ENCODE data around the gene AFAP1. TPM values are rescaled to one million over a fixed set of nuclear protein-coding genes. Genes with fewer than 3 reads are reported as not detected.

Gene AFAP1
- total and polyA plus RNA-seq, 2 donors (not counting 1 experiment from before 2014, with no cell fraction given): 0.03 to 0.44 TPM

DNA sequence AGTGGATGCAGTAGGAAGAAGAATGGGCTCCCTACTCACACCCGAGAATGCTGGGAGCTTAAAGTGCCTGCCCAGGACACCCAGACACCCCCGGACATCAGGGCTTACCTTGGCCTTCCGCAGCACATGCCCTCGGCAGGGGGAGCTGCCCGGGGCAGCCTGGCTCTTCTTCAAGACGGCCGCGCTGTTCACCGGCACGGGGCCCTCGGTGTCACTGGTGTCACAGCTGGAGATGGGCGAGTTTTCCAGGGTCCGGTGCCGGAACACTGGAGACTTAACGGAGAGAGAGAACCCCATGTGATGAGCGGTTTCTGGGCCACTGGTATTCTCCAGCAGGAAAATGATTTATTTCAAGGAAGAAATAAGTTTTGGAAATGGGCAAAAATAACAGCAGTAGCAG lies 170.9 kb downstream of the AFAP1 start:
- Histone ChIP-seq H3K79me2 (ENCODE audit: control insufficient read depth, insufficient read depth, low read length) (no peaks in the 10 kb centered on the region), H3K4me3 (ENCODE audit: control extremely low read depth in 1 of 5, extremely low read depth in 1 of 5, insufficient read depth in 1 of 5, low read depth in 2 of 5, low read length in 4 of 5) (no peak overlapping the region), H3K4me1 (ENCODE audit: control insufficient read depth in 2 of 2, insufficient read depth in 2 of 2, low read length in 2 of 2) (no peaks in the 10 kb centered on the region), H3K9ac (ENCODE audit: low read length) (no peak overlapping the region), H4K20me1 (ENCODE audit: control insufficient read depth, insufficient read depth, low read length, poor library complexity, severe bottlenecking) (no peaks in the 10 kb centered on the region), H3K27me3 (replicated peaks in 1 of 4; ENCODE audit: control extremely low read depth in 1 of 4, control insufficient read depth in 3 of 4, insufficient read depth in 4 of 4, low read length in 3 of 4) (no peaks in the 10 kb centered on the region), H2AFZ (ENCODE audit: insufficient read depth, low read depth, low read length, poor library complexity, severe bottlenecking) (no peak overlapping the region), H3K27ac (ENCODE audit: low read length in 2 of 2) (no peak overlapping the region), H3K9me3 (ENCODE audit: control extremely low read depth in 1 of 3, control insufficient read depth in 2 of 3, insufficient read depth in 1 of 3, low read length in 2 of 3) (no peaks in the 10 kb centered on the region), H3K36me3 (replicated peaks in 1 of 2; ENCODE audit: control extremely low read depth in 1 of 2, control insufficient read depth in 1 of 2, extremely low read depth in 1 of 2, insufficient read depth in 2 of 2, low read length in 1 of 2) (no peaks in the 10 kb centered on the region), H3K4me2 (replicated peaks; ENCODE audit: low read depth, low read length, poor library complexity, severe bottlenecking) (no peak overlapping the region)
- DNase-seq (no peak), ATAC-seq (ENCODE audit: low read depth) (no peak)
- Mint-ChIP-seq H3K27me3 (peaks cover 13% of the 10 kb centered on the region), H3K27ac (no peak overlapping the region), H3K4me1 (no peaks in the 10 kb centered on the region), H3K9me3 (ENCODE audit: insufficient read depth) (no peaks in the 10 kb centered on the region), H3K4me3 (no peak overlapping the region)
- WGBS (ENCODE audit: insufficient coverage): 86% methylated on average over 13 of the region's 16 CpGs
- CTCF ChIA-PET: interaction anchor here (1.2 kb wide), 1 partner anchor 11 kb away, joined by 3 read pairs; no protein-coding TSS in a partner anchor
- TF ChIP-seq, protein P1, sequence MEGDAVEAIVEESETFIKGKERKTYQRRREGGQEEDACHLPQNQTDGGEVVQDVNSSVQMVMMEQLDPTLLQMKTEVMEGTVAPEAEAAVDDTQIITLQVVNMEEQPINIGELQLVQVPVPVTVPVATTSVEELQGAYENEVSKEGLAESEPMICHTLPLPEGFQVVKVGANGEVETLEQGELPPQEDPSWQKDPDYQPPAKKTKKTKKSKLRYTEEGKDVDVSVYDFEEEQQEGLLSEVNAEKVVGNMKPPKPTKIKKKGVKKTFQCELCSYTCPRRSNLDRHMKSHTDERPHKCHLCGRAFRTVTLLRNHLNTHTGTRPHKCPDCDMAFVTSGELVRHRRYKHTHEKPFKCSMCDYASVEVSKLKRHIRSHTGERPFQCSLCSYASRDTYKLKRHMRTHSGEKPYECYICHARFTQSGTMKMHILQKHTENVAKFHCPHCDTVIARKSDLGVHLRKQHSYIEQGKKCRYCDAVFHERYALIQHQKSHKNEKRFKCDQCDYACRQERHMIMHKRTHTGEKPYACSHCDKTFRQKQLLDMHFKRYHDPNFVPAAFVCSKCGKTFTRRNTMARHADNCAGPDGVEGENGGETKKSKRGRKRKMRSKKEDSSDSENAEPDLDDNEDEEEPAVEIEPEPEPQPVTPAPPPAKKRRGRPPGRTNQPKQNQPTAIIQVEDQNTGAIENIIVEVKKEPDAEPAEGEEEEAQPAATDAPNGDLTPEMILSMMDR (IDR thresholded peaks at IDR 0.05): no peak
- TF ChIP-seq EZH2 (IDR thresholded peaks at IDR 0.05; ENCODE audit: borderline replicate concordance, insufficient read depth, low read depth, low read length, poor library complexity, severe bottlenecking): no peak
- POLR2A ChIA-PET: no interaction called here
- intact Hi-C loops (cut with micrococcal nuclease): no loop called here

DNA sequence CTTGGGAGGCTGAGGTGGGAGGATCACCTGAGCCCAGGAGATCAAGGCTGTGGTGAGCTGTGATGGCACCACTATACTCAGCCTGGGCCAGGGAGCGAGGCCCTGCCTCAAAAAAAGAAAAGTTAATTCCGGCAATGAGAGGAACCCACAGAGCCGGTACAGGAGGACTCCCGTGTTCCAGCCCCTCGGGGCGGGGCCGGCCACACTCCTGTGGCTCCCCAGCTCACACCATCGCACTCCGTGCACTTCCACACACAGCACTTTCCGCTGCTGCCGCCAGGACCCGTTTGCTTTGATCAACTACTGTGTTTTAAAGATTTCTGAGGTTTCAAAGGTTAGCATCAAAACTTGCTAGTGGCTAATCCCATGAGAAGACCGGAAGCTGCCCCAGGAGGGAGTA lies 171.7 kb downstream of the AFAP1 start:
- no peak overlapping the region for H3K27ac Mint-ChIP-seq
- H3K36me3 ChIP-seq (replicated peaks in 1 of 2; ENCODE audit: control extremely low read depth in 1 of 2, control insufficient read depth in 1 of 2, extremely low read depth in 1 of 2, insufficient read depth in 2 of 2, low read length in 1 of 2): no peaks in the 10 kb centered on the region
- ChIA-PET CTCF (interaction anchor here (1.2 kb wide), 1 partner anchor 11 kb away, joined by 3 read pairs; no protein-coding TSS in a partner anchor), POLR2A (no interaction called here)
- no peak overlapping the region for H3K9ac ChIP-seq (ENCODE audit: low read length)
- H3K4me2 ChIP-seq (replicated peaks; ENCODE audit: low read depth, low read length, poor library complexity, severe bottlenecking): no peak overlapping the region
- H3K79me2 ChIP-seq (ENCODE audit: control insufficient read depth, insufficient read depth, low read length): no peaks in the 10 kb centered on the region
- no peak for TF ChIP-seq EZH2 (IDR thresholded peaks at IDR 0.05; ENCODE audit: borderline replicate concordance, insufficient read depth, low read depth, low read length, poor library complexity, severe bottlenecking)
- TF ChIP-seq, protein P1 (IDR thresholded peaks at IDR 0.05): no peak
- no peak overlapping the region for H3K27ac ChIP-seq (ENCODE audit: low read length in 2 of 2)
- no peak overlapping the region for H2AFZ ChIP-seq (ENCODE audit: insufficient read depth, low read depth, low read length, poor library complexity, severe bottlenecking)
- intact Hi-C loops (cut with micrococcal nuclease): no loop called here
- DNase-seq (no peak), ATAC-seq (ENCODE audit: low read depth) (no peak)
- H3K4me3 ChIP-seq (ENCODE audit: control extremely low read depth in 1 of 5, extremely low read depth in 1 of 5, insufficient read depth in 1 of 5, low read depth in 2 of 5, low read length in 4 of 5): no peak overlapping the region
- H3K27me3 ChIP-seq (replicated peaks in 1 of 4; ENCODE audit: control extremely low read depth in 1 of 4, control insufficient read depth in 3 of 4, insufficient read depth in 4 of 4, low read length in 3 of 4): no peaks in the 10 kb centered on the region
- WGBS (ENCODE audit: insufficient coverage): 83% methylated on average over 11 of the region's 13 CpGs
- H3K4me1 Mint-ChIP-seq: no peaks in the 10 kb centered on the region
- H4K20me1 ChIP-seq (ENCODE audit: control insufficient read depth, insufficient read depth, low read length, poor library complexity, severe bottlenecking): no peaks in the 10 kb centered on the region
- no peaks in the 10 kb centered on the region for H3K4me1 ChIP-seq (ENCODE audit: control insufficient read depth in 2 of 2, insufficient read depth in 2 of 2, low read length in 2 of 2)
- no peaks in the 10 kb centered on the region for H3K9me3 ChIP-seq (ENCODE audit: control extremely low read depth in 1 of 3, control insufficient read depth in 2 of 3, insufficient read depth in 1 of 3, low read length in 2 of 3)
- peaks cover 10% of the 10 kb centered on the region for H3K27me3 Mint-ChIP-seq
- no peaks in the 10 kb centered on the region for H3K9me3 Mint-ChIP-seq (ENCODE audit: insufficient read depth)
- no peak overlapping the region for H3K4me3 Mint-ChIP-seq

Data from B cell (primary cell).